K562 (cell line): ENCODE data around the gene HELZ. TPM values are rescaled to one million over a fixed set of nuclear protein-coding genes. Genes with fewer than 3 reads are reported as not detected.

ENCODE experiments used
- ATAC-seq: fragments of 200-7000 bp; cut with Tn5 transposase; 3 replicates; pipeline ENCODE4 v1.9.1; 2020; ENCODE audit warnings: moderate library complexity
- BruUV-seq: library from RNA; stranded (reverse); fragments of 400-500 nt; replicated peaks from 2 replicates; lab custom pipeline; 2021; lab: Mats Ljungman, UMichigan
- CTCF ChIA-PET: fragments of 300-600 bp; formaldehyde crosslinking; extraction: SDS; loops from one replicate; lab custom pipeline; 2021; ENCODE audit warnings: low intra/inter-chr PET ratio; lab: Yijun Ruan, JAX
- POLR2A ChIA-PET: fragments of 300-600, 350-650 bp; sonication (Branson Sonifier 250); formaldehyde crosslinking; extraction: SDS; loops from one replicate; lab custom pipeline; 2021; ENCODE audit warnings: antibody characterized with exemption, inconsistent platforms; lab: Yijun Ruan, JAX
- DNase-seq, 4 experiments: peaks; one replicate each; pipeline versions ENCODE4 v3.0.0 to v3.0.0-alpha.2; 2011 to 2018; ENCODE audit warnings: low spot score in 3 of 4, mixed read lengths in 3 of 4; ENCODE audit errors: extremely low read depth in 1 of 4
- FAIRE-seq: peaks from 2 replicates; lab custom pipeline; 2011; peaks lifted over from hg19 to GRCh38; lab: Jason Lieb, UNC
- H2AFZ ChIP-seq: 2 replicates; pipeline ENCODE4 v1.6.0; 2011; ENCODE audit warnings: low read depth, low read length, control low read depth, inconsistent platforms
- H3K27ac ChIP-seq: fragments of 200-600 bp; 3 replicates; pipeline ENCODE4 v1.8.0; 2011; ENCODE audit warnings: low read depth, mild to moderate bottlenecking, control low read depth, inconsistent platforms, low read length, moderate library complexity, mixed read lengths; ENCODE audit errors: extremely low read depth
- H3K27me3 ChIP-seq, 2 experiments: fragments of 300-600 bp in 1 of 2; 2 replicates in 1 of 2; 3 replicates in 1 of 2; pipeline versions ENCODE4 v1.6.0 to v1.8.0; 2011; ENCODE audit warnings: inconsistent platforms in 2 of 2, low read length in 2 of 2, mild to moderate bottlenecking in 1 of 2, mixed read lengths in 1 of 2, moderate library complexity in 1 of 2; ENCODE audit not compliant: control insufficient read depth in 2 of 2, insufficient read depth in 2 of 2
- H3K36me3 ChIP-seq: fragments of 300-600 bp; 3 replicates; pipeline ENCODE4 v1.8.0; 2011; ENCODE audit warnings: mild to moderate bottlenecking, low read length, inconsistent platforms; ENCODE audit not compliant: control insufficient read depth, insufficient read depth
- H3K4me1 ChIP-seq, 2 experiments: fragments of 200-600 bp in 1 of 2; replicated peaks in 1 of 2; 2 replicates in 1 of 2; 3 replicates in 1 of 2; pipeline versions ENCODE4 v1.5.1 to v1.8.0; 2011; ENCODE audit warnings: inconsistent platforms in 2 of 2, low read length in 2 of 2, mild to moderate bottlenecking in 1 of 2, mixed read lengths in 1 of 2, moderate library complexity in 1 of 2; ENCODE audit not compliant: control insufficient read depth in 2 of 2, insufficient read depth in 2 of 2
- H3K4me2 ChIP-seq: 2 replicates; pipeline ENCODE4 v1.6.1; 2011; ENCODE audit warnings: low read length, control low read depth, inconsistent platforms, mixed read lengths; ENCODE audit not compliant: insufficient read depth
- H3K4me3 ChIP-seq: fragments of 200-600 bp; sonication (generic), shearing (Covaris generic); 2 replicates; pipeline ENCODE4 v1.5.1; 2016; ENCODE audit warnings: control low read depth, inconsistent platforms
- H3K79me2 ChIP-seq: fragments of 200-600 bp; 3 replicates; pipeline ENCODE4 v1.8.0; 2011; ENCODE audit warnings: low read length, inconsistent platforms; ENCODE audit not compliant: control insufficient read depth, insufficient read depth
- H3K9ac ChIP-seq, 2 experiments: 2 replicates each; pipeline versions ENCODE4 v1.6.0 to v1.6.1; 2011; ENCODE audit warnings: low read depth in 2 of 2, low read length in 2 of 2, control low read depth in 1 of 2, inconsistent platforms in 1 of 2, mild to moderate bottlenecking in 1 of 2, mixed read lengths in 1 of 2; ENCODE audit not compliant: insufficient read depth in 1 of 2
- H3K9me1 ChIP-seq: one replicate; pipeline ENCODE4 v1.6.0; 2011; ENCODE audit warnings: inconsistent platforms, mild to moderate bottlenecking, low read length, moderate library complexity; ENCODE audit not compliant: control insufficient read depth, insufficient read depth
- H3K9me3 ChIP-seq: replicated peaks from 2 replicates; pipeline ENCODE4 v1.5.1; 2011; ENCODE audit warnings: low read depth, low read length, inconsistent platforms; ENCODE audit not compliant: control insufficient read depth, insufficient read depth
- H4K20me1 ChIP-seq: replicated peaks from 2 replicates; pipeline ENCODE4 v1.6.1; 2011; ENCODE audit warnings: low read length, inconsistent platforms, mixed read lengths; ENCODE audit not compliant: control insufficient read depth, insufficient read depth
- CHCHD3 ChIP-seq: fragments of 250-450 bp; sonication (Bioruptor Pico); IDR thresholded peaks from 2 replicates; pipeline ENCODE4 v2.1.2; 2022; ENCODE audit warnings: mild to moderate bottlenecking
- NFATC3 ChIP-seq: fragments of 450-650 bp; IDR thresholded peaks from 2 replicates; pipeline ENCODE4 v1.6.1; 2017; ENCODE audit warnings: mild to moderate bottlenecking
- SFPQ ChIP-seq: fragments of 200-400 bp; formaldehyde crosslinking; IDR thresholded peaks from 2 replicates; pipeline ENCODE4 v1.6.1; 2017; ENCODE audit warnings: mild to moderate bottlenecking, low read depth, low read length, moderate library complexity
- whole genome bisulfite sequencing: fragments of 100-300 bp; shearing (Covaris generic); methylation state at CpG from one replicate; pipeline ENCODE4 v1.1.6; 2016; ENCODE audit warnings: low coverage, mixed read lengths; ENCODE audit not compliant: insufficient coverage; ENCODE audit errors: missing lambda C conversion rate; 5-methylcytosine and 5-hydroxymethylcytosine counted together
- in situ Hi-C: fragments of 300-500 bp; cut with MboI; formaldehyde crosslinking; loops from 4 replicates; pipeline ENCODE4 v1.15.0; 2018; ENCODE audit warnings: inconsistent platforms, mixed read lengths
- intact Hi-C: fragments of 100-400 bp; cut with micrococcal nuclease; formaldehyde crosslinking; loops from 2 replicates; pipeline ENCODE4 v1.14.2; 2022
- polyA plus RNA-seq, 8 experiments: library from polyadenylated mRNA; depleted of rRNA in 4 of 8; stranded (reverse) in 5 of 8; unstranded in 3 of 8; fragments of >200 nt; fragmentation: Nextera tagmentation in 2 of 8; fragmentation: Illumina TruSeq in 1 of 8; extraction: Ambion mirVana in 2 of 8; extraction: Trizol in 1 of 8; gene quantifications; 2 replicates each; pipeline versions ENCODE4 v1.2.1 to v1.2.3, GENCODE V29; 2011 to 2014; ENCODE audit warnings: inconsistent platforms in 1 of 8, missing spikeins in 1 of 8
- total RNA-seq, 7 experiments: library from RNA; depleted of rRNA in 6 of 7; stranded (reverse); fragments of >200 nt in 6 of 7; fragmentation: Illumina TruSeq in 2 of 7; extraction: Trizol in 2 of 7; gene quantifications; 2 replicates each; pipeline versions ENCODE4 v1.2.1 to v1.2.3, GENCODE V29; 2011 to 2021; ENCODE audit warnings: low replicate concordance in 1 of 7
- TF ChIP-seq, protein P1 (sequence below), 3 experiments: IDR thresholded peaks in 2 of 3; conservative IDR thresholded peaks in 1 of 3; 2 replicates each; pipeline ENCODE4 v1.5.1; 2011 to 2012; ENCODE audit warnings: low read length in 3 of 3, mild to moderate bottlenecking in 3 of 3, control low read depth in 2 of 3, improper control_type of control experiment in 1 of 3, inconsistent platforms in 1 of 3, low read depth in 1 of 3, mixed read lengths in 1 of 3, moderate library complexity in 1 of 3; ENCODE audit not compliant: insufficient read depth in 2 of 3

Gene HELZ
- total and polyA plus RNA-seq, 9 of the 15 experiments (the other 6 are each of a cell fraction or from before 2014, with no cell fraction given), result 5.2 to 39.8 (median 17.3) TPM

- no peak overlapping the region for H3K9ac ChIP-seq
- no peaks in the 10 kb centered on the region for H3K79me2 ChIP-seq
- no peak overlapping the region for H3K4me3 ChIP-seq
- TF ChIP-seq SFPQ (no peak), NFATC3 (no peak), CHCHD3 (no peak)
- TF ChIP-seq, protein P1, sequence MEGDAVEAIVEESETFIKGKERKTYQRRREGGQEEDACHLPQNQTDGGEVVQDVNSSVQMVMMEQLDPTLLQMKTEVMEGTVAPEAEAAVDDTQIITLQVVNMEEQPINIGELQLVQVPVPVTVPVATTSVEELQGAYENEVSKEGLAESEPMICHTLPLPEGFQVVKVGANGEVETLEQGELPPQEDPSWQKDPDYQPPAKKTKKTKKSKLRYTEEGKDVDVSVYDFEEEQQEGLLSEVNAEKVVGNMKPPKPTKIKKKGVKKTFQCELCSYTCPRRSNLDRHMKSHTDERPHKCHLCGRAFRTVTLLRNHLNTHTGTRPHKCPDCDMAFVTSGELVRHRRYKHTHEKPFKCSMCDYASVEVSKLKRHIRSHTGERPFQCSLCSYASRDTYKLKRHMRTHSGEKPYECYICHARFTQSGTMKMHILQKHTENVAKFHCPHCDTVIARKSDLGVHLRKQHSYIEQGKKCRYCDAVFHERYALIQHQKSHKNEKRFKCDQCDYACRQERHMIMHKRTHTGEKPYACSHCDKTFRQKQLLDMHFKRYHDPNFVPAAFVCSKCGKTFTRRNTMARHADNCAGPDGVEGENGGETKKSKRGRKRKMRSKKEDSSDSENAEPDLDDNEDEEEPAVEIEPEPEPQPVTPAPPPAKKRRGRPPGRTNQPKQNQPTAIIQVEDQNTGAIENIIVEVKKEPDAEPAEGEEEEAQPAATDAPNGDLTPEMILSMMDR (IDR thresholded peaks at IDR 0.05 in 2 of 3, conservative IDR thresholded peaks at IDR 0.05 in 1 of 3; ENCODE audit: insufficient read depth in 2 of 3, low read depth in 1 of 3, low read length in 3 of 3), result no peak
- 0% methylated on average over 2 of the region's 2 CpGs for WGBS
- intact Hi-C loops (no loop called here), in situ Hi-C loops (no loop called here)
- no peaks in the 10 kb centered on the region for H3K27me3 ChIP-seq
- FAIRE-seq, result no peak
- no peaks in the 10 kb centered on the region for H3K9me1 ChIP-seq
- POLR2A ChIA-PET, result interaction anchor here (0.6 to 1.2 kb wide), 3 partner anchors 8 to 197 kb away, joined by 4 to 6 read pairs (median 5); no protein-coding TSS in a partner anchor
- H3K4me1 ChIP-seq, result no peaks in the 10 kb centered on the region; a peak in 1 of 5 replicates
- no peak overlapping the region for H2AFZ ChIP-seq
- CTCF ChIA-PET, result no interaction called here
- H4K20me1 ChIP-seq, result peaks cover 8% of the 10 kb centered on the region; the same call in 1 of the 2 replicates
- no peak for DNase-seq
- BruUV-seq, result no TSS peak
- H3K27ac ChIP-seq, result no peak overlapping the region
- H3K9me3 ChIP-seq, result no peaks in the 10 kb centered on the region
- no peaks in the 10 kb centered on the region for H3K36me3 ChIP-seq
- H3K4me2 ChIP-seq, result no peak overlapping the region
- no peak for ATAC-seq
Measured at GRCh38 chr17:67066717-67067116, 178.3 kb downstream of the HELZ start.
